AG09309 (cell line): ENCODE data around the gene CEP192.

Experiments
- DNase-seq: peaks from one replicate; pipeline ENCODE4 v3.0.0-alpha.2; 2010; ENCODE audit warnings: low read depth
- H3K4me3 ChIP-seq: 2 replicates; pipeline ENCODE4 v1.5.1; 2011; ENCODE audit warnings: mild to moderate bottlenecking, low read depth, low read length, moderate library complexity; ENCODE audit not compliant: control insufficient read depth
- CTCF ChIP-seq: IDR thresholded peaks from 2 replicates; pipeline ENCODE4 v1.5.1; 2011; ENCODE audit warnings: mild to moderate bottlenecking, low read depth, low read length, inconsistent platforms; ENCODE audit not compliant: insufficient read depth, control insufficient read depth; ENCODE audit errors: missing control alignments

Gene CEP192

GRCh38 chr18:13139885-13140450 is 148.8 kb downstream of the CEP192 start:
- TF ChIP-seq CTCF = no peak
- H3K4me3 ChIP-seq = no peak overlapping the region
- no peak for DNase-seq

GRCh38 chr18:13141209-13141608 is 150.0 kb downstream of the CEP192 start:
- no peak overlapping the region for H3K4me3 ChIP-seq
- no peak for TF ChIP-seq CTCF
- DNase-seq = no peak

GRCh38 chr18:13145636-13146190 is 154.6 kb downstream of the CEP192 start:
- no peak for TF ChIP-seq CTCF
- no peak overlapping the region for H3K4me3 ChIP-seq
- no peak for DNase-seq

GRCh38 chr18:13147130-13147529 is 156.0 kb downstream of the CEP192 start:
- no peak for DNase-seq
- no peak for TF ChIP-seq CTCF
- H3K4me3 ChIP-seq = no peak overlapping the region

- no peak for TF ChIP-seq CTCF
- no peak for DNase-seq
- no peak overlapping the region for H3K4me3 ChIP-seq
These were observed 160.5 kb downstream of the CEP192 start for GRCh38 chr18:13151656-13152055.

- H3K4me3 ChIP-seq = no peak overlapping the region
- TF ChIP-seq CTCF = no peak
- DNase-seq = no peak
These were observed 167.3 kb downstream of the CEP192 start for GRCh38 chr18:13158428-13158827.
